Brain pericyte (primary cell): ENCODE results near the gene TMEM269.

Experiments used
- DNase-seq: peaks from one replicate; pipeline ENCODE4 v3.0.0-alpha.2; 2012; ENCODE audit warnings: low read depth, low spot score

TMEM269 gene, protein sequence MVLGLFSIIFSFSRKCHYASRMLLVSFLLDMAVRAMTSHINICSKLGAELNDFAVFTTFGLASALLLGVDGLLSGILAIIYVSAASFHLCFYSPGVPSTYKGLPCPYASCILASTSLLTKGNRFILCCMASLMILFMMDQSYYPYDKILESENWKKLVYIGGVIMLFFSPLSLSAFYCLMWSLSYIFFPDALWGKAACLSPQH

DNA sequence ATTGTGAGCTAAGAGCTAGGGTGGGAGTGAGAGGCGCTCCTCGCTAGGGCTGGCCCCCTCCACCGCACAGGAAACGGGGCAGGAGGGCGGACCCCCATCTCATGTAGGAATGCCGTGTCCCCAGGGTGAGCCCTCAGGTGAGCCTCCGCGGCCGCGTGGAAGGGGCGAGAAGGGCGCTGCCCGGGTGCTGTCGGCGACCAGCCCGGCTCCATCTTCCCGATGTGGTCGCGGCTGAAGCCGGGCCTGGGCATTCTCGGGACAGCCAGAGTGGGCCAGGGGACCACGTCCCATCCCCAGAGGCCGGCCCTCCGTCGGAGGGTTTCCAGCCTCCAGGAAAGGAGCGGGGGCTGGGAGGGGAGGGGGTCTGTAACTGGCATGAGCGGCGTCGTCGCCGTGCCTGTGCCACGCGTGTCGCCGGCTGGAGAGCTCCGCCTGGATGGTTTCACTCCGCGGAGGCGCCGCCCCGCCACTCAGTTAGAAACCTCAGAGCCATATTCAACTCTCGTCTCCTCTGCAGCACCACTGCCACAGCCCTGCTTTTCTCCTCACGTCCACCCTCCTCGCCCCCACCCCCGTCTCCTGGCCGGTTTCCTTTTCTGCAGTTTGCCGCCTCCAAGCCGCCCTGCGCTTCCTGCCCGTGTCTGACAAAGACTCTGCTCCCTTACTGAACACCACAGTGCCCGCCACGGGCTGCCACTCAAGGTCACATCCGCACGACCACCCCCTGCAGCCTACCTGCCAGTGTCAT, at the start of gene TMEM269:
Gene TMEM269, plus strand, starts transcription at position 46 of the 748 bp plus-strand sequence. CDS start 4,903 bp downstream, outside the sequence.
- no peak for DNase-seq

DNA sequence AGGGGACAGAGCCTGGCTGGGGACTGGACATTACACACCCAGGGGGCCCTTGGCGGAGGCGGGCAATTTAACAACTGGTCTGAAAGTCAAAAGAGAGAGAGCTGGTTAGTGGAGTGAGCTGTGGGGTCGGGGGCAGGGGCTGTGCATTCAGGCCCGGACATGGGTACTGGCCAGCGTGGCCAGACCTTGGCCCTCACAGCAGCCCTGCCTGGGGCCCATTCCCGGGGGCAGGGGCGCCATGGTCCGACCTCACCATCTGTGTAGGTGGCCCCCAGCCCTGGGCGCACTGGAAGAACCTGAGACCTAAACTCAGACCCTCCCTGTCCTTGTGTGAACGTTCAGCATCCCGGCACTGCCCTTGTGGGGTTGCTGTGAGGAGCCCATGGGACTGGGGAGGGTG, 49.7 kb upstream of the TMEM269 start:
- DNase-seq: no peak

DNA sequence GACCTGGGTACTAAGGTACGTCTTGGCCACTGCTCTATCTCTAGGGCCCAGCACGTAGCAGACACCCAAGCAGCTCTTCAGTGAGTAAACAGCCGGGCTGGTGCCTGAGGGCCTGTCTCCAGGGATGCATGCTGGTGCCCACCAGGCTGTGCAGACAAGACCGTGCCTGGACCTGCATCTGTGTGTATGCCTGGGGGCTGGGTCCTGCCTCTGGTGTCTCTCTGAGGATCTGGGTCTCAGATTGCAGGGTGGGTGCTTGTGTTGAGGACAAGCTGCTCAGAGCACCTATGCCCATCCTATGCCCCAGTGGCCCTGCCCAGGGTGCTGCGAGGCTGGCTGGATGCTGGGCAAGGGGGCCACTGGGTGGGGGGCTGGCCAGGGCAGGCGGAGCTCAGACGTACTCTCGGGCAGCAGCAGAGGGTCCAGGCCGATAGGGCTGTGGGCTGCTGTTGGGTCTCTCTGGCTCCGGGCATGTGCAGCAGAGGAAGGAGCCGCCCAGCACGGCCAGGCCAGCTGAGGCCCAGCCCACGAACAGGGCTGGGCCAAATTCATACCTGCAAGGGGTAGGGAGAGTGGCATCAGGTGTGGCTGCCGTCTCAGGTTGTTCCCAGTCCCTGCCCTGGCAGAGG, 49.2 kb upstream of the TMEM269 start:
- no peak for DNase-seq

DNA sequence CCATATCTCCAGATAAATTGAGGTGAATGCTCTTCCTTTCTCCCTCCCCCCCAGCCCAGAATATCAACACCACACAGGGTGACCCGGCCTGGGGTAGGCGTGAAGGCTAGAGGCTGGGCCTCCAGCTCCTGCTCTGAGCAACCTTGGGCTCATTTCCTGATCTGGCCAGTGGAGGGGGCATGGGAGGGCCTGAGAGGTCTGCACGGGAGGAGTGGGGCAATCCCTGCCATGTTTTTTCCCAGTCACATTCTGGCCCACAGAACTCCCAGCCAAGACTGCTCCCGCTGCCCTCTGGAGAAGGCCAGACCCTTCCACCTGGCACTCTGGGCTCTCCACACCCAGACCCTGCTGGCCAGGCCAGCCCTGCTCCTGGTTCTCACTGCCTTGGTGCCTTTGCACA, 48.6 kb upstream of the TMEM269 start:
- DNase-seq: no peak

DNA sequence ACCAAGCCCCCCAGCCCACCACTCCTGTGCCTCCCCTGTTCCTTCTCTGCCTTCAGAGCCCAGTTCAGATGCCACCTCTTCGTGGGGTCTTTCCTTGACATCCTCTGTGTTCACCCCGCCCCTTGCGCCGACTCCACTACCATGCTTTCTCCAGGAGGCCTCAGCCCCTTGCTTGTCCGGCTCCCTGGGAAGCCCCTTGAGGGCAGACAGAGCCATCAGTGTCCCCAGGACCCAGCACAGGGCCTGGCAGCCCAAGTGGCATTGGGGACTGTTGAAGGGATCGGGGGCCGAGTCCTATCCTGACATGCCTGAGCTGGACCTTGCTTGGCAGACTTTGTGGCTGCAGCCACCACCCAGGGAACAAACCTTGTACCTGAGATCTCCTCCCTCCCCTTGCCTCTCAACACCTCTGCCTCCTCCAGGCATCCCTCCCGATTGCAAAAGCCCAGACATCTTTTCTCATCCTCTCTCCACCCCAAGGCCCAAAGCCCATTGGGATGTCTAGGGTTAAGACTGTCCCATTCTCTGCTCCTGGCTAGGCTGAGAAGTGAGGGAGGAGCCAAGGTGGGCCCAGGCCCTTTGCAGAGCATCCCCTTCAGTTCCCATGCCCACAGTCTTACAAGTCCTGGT, 48.1 kb upstream of the TMEM269 start:
- no peak for DNase-seq

DNA sequence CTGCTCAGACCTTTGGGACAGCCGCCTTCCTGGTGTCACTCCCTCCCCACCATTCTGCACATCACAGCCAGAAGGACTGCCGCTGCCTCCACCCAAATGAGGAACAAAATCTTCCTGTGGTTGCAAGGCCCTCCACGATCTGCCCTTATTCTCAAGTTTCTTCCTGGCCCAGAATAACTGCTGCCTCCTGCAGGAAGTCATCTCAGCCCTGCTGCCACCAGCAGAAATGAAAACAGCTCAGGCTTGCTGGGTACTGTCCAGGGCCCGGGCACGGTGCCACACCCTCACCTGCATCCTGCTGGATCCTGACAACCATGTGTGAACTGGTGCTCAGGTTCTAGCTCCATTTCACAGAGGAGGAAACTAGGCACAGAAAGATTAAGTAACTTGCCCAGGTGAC, 47.5 kb upstream of the TMEM269 start:
- DNase-seq: no peak

DNA sequence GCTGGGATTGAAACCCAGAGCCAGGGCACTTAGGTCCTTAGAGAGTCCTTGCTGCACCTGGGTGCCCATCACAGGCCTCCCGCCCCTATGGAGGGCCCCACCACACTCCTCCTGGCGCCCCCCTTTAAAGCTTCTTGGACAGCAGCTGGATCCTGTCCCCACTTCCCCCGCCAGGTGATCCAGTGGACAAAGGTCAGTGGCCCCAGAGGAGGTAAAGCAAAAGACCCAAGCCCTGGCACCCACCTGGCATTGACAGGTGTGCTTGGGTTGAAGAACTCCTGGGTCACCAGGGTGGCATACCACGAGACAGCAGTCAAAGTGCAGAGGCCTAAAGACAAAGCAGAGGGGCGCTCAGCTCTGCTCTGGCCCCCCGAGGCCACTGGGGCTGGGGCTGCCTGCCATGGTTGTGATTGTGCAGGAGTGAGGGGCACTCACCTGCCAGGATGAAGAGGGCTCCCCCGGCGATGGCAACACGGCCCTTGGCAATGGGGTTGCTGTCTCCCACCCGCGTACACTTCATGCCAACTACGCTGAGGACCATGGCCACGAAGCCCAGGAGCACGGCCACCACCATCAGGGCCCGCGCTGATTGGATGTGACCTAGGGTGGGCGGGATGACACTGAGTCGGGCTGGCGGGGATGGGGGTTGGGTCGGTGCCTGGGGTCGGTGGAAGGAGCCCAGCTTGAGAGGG, 46.7 kb upstream of the TMEM269 start:
- DNase-seq: no peak

DNA sequence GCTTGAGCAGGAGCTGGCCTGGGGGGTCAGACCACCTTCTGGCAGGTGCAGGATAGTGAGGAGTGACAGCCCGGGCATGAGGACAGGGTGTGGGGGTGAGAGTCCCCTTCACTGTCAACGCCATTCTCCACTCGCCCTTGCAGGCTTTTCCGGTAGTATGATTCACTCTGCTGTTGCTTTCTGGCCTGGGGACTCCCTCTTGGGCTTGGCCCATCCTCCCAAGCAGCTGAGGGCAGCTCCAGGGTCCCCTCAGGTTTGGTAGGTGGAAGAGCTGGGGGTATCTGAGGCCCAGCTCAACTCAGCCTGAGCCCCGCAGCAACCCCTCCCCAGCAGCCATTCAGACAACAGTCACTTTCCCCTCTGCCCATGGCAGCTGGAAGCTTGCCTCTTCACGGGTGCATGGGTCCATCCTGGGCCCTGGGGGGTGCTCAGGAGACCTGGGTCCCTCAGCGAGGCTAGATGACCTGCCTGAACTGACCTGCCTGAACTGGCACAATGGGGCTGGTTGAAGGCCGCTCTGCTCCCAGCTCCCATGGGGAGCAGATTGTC, 46.0 kb upstream of the TMEM269 start:
- no peak for DNase-seq

DNA sequence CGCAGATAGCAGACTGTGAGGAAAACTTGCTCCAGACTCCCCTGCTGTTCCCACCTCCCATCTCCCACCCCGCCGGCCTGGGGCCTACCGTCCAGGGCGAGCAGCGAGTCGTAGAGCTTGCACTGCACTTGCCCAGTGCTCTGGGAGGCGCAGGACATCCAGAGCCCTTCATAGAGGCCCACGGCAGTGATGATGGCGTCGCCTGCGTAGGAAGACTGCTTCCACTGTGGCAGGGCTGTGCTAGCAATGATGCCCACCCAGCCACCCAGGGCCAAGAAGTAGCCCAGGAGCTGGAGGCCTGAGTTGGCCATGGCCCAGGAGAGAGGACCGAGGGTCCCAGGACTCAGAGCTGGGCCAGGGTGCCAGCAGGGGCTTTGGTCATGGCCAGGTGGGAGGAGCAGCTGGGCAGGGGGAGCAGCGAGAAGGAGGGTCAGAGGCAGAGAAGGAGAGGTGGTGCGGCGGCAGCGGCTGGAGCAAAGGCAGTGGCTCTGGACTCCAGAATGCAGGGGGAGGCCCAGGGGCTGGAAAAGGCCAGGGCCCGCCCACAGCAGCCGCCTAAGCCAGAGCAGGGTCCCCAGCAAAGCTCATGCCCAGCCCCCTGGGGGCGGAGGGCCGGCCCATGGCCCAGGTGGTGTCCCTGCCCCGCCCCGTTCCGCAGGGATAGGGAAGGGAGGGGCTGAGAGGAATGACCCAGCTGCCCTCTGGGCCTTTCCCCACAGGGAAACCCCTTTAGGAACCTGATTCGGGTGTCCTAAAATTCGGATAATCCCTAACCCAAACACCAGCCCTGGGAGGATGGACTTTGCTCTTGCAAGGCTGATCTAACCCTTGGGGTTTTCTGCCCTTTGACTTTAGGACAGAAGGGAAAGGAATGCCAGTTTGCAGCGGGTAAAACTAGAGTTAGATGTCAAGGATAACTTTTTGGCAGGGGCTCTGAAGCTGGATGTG, 44.8 kb upstream of the TMEM269 start, which contains the start of gene CLDN19:
Gene CLDN19, minus strand, starts transcription at position 484 of the 948 bp plus-strand sequence. Its CDS starts 173 bp downstream, at position 311.
- DNase-seq: no peak

DNA sequence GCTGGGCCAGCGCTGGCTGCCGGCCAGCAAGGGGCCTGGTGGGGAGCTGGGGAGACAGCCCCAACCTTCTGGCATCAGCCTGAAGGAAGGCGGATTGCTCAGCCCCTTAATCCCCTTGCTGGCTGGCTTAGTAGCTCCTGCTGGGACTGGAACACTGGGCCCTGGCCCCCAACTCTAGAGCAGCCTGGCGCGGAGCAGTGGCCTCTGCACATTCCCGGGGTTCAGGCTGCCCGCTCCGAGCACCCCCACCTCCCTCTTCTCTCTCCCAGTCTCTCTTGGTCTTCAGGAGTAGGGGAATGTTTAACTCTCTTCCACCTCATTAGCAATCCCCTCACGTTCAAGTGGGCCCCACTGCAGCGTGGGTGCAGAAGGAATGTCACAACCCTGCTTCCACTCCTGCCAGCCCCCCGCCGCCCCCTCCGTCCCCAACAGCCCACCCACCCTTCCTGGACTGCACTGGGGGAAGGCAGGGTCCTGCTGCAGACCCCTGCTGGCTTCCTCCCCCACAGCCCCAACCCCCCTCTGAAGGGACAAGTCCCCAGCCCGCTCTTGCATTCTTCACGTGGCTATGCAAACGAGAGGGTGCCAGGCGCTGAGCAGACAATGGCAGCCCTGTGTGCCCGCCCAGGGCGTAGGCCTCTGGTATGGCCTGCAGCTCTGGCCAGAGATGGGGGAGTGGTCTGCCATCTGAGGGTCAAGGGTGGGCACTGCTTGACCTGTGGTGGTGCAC, 43.8 kb upstream of the TMEM269 start:
- no peak for DNase-seq

DNA sequence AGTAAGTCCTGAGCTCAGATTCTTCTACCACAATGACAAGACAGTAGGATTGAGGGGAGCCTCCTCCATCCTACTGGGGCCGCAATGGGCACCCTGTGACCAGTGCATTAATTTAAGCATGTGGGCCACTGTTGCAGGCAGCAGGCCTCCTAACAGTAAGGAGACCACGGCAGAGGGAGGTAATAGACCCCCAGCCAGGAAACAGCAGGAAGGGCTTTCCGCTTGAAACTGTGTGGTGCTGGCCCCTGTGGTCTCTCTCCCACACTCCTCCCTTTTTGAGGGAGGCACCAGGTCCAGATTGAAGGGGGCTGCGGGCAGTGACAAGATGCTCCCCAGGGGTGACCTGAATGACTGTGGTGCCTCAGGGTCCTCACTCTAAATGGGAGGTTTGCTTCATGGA, 43.1 kb upstream of the TMEM269 start:
- no peak for DNase-seq

DNA sequence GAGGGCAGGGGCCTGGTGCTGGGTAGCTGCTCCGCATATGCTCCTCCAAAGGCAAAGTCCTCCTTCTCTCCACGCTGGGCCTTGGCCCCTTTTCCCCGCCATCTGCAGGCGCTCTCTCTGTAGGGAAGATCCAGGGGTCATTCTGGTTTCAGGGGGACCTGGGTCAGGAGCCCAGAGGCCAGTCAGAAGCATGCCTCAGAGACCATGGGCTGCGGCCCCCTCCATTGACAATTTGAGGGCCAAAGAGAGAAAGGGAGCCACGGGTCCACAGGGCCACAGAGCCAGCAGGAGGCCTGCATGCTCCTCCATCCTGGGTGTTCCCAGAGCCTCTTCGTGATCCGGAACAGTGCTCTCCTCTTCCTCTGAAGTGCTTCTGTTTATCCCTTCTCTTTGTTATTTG, 42.6 kb upstream of the TMEM269 start:
- DNase-seq: no peak

DNA sequence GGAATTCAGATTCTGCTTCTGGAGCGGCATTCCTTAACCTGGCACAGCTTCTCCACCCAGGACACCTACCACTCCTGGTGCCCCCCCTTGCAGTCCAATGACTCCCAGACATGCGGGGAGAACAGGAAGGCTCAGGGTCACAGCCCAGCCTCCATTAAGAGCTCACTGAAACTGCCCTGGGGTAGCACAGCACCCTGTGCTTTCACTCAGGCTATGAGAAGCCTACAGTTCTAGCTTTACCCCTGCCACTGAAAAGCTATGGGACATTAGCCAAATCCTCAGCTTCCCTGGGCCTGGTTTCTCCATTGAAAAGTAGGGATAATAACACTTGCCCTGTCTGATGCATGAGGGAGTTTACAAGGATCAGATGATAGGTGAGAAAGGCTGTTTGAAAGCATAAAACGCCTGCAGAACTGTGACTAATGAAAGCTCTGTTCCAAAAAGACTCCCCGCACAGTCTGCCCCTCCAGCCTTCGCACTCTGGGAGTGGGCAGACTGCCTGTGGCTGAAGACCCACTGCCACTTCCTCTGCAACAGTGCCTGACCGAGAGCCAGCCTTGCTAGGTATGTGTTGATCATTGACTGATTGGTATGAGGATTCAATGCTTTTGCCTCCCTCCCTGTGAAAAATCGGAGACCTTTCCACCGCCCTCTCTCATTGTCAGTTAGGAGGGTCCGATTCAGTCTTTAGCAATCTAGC, 42.0 kb upstream of the TMEM269 start:
- DNase-seq: no peak

DNA sequence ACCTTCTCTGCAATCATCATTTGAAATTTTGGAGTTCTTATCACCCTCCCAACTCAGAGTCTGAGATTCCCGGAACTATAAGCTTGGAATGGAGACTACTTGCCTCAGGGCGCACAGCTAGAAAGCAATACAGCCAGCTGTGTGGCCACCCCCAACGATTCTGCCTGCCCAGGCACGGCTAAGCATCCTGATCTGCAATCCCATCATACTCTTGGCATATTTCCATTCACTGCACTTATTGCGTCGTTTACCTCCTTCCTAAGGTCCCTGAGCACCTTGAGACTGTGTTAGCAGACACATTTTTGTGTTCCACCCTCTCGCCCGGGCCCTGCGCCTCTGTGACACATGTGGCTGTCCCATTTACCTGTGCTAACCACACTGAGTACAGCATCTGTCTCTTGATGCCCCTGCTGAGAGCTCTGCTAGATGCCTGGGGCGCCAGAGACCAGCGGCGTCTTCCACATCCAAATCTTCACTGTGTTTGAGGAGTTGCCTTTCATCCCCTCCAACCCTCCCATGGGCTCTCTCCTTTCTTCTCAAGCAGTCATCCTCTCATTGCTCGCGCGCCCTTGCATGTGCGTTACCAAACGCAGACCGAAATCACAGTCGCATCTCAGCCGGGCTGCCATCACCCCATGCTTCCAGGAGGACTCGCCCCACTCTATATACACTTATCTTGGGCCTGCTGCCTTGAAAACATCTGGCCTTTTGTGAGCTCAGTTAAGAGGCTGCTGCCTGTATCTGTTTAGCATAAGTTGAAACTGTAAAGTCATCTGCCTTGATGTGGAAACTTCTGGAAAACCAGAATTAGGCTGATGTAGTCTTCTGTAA, 41.3 kb upstream of the TMEM269 start:
- no peak for DNase-seq

DNA sequence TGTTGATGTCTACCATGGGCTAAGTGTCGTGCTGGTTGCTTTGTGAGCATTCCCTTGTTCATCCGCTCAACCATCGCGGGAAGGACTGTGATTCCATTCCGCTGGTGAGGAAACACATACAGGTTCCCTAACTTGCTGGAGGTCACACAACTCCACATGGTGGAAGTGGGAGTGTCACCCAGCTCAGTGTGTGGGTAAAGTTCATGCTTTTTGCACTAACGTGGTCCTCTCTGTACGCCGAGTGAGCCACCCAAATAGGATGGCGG, 40.7 kb upstream of the TMEM269 start:
- DNase-seq: no peak

DNA sequence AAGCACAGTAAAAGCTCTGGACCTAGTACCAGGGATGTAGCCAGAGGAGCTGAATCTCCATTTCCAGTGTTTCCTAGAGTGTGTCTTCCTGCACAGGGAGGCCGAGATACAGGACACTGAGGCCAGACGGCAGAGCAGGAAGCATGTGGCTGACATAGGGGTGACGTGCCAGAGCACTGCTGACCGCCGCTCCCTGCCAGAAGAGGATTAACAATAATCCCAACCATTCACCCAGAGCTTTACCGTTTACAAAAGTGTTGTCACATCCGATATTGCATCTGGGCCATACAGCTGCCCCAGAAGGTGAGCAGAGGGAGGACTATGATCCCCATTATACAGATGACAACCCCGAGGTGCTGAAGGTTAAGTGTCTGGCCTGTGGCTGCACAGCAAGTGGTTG, 38.9 kb upstream of the TMEM269 start:
- DNase-seq: no peak

DNA sequence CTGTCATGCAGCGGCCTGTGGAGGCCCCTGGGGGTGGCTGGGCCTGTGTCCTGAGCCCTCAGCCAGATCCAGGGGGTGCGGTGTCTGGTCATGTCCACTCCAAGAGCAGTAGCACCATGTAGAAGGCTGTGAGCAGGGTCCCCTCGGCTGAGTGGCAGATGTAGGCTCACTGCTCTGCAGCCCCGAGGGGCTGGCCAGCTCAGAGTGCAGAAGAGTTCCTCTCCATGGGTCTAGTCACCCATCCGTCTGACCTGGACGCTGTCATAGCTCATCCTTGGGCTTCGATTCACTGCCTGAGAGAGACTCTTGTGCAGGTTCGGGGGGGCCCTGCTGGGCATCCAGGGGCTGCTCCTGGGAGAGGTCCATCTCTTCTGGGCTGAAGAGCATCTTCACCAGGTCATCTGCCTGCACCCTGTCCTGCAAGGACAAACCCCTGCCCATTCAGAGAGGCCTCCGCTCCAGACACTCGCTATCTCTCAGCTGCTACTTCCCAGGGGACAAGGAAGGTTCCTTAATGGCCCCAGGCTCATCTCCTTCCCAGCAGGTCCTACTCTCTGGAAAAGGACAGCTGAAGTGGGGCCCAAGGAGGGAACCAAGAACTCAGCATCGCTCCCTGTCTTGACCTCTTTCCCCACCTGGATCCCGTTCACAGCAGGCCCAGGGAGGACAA, 38.2 kb upstream of the TMEM269 start:
- no peak for DNase-seq

DNA sequence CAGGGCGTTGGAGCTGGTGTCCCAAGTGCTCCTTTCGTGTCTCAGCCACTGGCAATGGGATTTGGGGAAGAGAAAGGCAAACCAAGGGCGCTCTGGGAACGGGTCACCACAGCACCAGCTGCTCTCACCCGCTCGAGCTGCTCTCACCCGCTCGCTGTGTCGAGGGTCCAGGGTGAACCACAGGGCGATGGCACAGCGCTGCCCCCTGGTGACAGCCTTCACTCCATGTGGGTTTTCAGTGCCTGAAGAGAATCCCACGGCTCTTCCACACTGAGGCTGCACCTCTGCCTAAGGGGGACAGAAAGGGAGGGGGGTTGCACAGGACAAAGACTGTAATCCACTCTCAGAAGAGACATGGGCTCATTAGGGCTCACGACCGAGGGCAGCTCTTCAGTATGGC, 37.7 kb upstream of the TMEM269 start:
- no peak for DNase-seq
